NCI-H1048 (cell line): Measurements from ENCODE around the gene TTC7B.

Experiments used
- DNase-seq: peaks from one replicate; lab custom pipeline; 2025; lab: John Stamatoyannopoulos, UW

TTC7B gene

DNA sequence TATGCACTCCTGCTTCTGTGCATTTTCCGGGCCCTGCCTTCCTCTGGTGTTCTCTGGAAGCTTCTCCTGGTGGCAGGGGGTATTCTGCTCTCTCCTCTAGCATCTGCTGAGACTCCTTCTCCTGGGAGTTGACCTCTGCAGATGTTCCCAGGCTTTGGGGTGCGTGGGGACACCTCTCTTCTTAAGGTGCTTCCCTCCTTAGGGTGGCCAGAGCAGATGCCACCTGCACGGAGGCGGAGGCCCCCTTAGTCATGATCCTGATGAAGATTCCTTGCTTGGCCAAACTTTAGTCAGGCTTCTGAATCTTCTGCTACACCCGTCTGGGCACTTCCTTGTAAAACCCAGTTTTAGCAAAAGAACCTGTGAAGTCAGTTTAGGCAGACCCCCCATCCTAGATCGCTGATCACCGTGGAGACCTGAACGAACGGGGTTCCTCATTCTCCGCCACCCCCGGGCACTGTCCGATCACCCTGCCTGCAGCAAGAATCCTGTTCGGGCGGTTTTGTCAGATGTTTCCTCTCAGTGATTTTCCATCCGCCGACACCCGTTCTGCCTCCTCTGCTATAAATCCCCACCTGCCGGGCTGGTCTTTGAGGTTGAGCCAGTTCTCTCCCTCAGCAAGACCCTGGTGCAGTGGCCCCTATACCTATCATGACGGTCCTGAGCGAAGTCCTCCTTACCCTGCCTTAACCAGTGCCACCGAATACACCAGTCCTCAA is 307.5 kb downstream of the TTC7B start:
- DNase-seq, result no peak

DNA sequence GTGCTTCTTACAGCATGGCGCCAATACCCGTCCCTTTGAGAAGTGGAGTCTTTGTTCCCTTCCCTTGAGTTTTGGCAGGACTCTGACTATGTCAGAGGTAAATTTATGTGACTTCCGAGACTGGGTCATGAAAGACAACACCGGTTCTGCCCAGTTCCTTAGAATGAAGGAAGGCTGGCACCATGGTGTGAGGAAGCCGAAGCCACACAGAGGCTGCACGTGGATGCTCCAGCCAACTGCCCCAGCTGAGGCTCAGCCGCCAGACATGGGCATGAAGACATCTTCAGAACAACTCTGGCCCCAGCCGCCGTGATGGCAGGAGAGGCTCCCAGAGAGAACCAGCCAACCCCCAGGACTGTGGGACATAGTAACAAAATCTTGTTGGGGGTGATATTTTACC is 308.2 kb downstream of the TTC7B start:
- no peak for DNase-seq

DNA sequence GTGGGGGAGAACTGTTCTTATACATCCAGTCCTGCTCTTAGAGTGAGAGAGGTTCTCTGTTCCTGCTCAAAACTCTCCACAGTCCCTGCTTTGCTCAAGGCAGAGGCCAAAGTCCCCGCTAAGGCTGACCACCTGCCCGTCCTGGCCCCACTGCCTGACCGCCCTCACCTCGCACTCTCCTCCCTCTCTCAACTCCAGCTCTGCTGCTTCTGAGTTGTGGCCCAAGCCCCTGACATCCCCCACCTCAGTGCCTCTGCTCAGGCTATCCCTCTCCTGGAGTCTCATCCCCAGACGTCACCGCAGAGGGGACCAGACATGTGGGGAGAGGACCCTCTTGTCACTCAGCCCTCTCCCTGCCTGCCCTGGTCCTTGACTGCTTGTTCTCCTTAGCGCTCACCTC is 308.8 kb downstream of the TTC7B start:
- no peak for DNase-seq

DNA sequence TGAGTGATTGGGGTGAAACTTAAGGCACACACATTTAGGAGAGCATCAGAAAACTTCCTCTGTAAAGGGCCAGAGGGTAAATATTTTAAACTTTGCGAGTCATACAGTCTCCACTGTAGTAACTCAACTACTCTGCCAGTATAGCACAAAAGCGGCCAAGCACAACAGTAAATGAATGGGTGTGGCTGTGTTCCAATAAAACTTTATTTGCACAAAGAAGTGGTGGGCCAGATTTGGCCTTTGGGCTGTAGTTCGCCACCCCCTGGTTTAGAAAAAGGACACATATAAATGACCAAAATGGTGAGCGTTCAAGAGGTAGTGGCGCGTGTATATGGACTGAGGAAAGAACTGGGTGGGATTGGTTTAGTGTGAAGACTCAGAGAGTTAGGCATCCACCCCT is 309.5 kb downstream of the TTC7B start:
- DNase-seq, result no peak

DNA sequence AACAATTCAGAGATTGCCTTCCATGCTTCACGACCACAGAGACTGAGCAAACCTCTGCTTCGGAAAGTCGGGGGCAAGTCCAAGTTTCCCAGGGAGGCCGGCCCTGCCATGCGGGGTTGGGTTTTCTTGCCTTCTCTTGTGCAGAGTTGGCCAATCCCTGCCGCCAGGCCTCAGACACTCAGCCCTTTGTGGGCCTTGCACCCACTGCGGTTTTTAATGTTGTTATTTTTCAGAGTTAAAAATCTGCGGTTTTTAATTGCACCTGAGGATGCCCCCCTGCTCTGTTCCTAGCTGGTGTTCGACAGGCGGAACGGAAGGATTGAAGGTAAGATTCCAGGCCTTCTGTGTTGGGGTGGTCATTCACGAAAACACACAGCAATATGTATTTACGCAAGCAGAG is 310.7 kb downstream of the TTC7B start:
- no peak for DNase-seq

DNA sequence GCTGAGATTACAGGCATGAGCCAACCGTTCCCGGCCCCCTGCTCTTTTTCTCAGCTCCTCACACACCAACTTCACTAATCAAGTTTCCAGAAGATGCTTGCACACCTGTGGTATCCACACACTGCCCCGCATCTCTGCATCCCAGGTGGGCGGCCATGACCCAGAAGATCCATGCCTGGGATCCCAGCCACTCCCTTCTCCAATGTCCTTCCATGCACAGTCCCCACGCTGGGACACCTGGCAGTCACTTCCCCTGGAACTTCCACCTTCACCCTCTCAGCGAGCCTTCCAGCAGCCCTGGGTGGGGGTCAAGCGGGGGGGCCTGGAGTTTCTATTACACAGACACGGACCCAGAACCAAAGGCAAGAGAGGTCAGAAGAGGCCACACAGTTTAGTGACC is 311.6 kb downstream of the TTC7B start:
- no peak for DNase-seq

DNA sequence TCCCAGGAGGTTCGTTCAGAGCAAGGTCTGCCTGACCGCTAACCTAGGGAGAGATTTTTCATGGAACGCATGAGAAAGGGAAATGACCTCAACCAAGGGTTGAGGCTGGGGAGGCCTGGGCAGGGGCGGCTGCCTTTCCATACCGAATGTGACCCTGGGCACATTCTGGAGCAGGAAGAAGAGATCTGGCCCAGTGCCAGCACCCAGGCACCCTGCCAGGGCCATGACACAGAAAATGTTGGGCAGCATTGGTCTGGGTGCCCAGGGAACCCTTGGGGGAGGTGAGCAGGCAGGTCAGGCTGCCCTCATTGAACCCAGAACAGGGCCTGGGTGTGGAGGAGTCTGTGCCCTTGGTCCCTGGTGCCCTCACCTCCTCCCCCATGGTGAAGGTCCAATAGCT is 312.6 kb downstream of the TTC7B start:
- DNase-seq, result no peak

DNA sequence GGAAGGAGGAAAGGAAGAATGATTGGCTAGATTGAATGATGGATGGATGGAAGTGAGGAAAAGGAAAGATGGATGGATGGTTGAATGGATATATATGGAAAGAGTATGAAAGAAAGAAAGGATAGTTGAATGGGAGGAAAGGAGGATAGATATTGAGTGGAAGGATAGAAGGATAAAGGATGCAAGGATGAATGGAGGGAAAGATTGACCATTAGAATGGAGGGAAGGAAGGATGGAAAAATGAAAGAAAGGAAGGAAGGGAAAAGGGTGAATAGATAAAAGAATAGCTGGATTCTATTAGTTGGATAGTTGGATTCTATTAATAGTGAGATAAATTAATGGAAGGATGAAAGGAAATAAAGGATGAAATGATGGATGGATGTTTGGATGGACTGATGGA is 313.5 kb downstream of the TTC7B start:
- DNase-seq, result no peak

DNA sequence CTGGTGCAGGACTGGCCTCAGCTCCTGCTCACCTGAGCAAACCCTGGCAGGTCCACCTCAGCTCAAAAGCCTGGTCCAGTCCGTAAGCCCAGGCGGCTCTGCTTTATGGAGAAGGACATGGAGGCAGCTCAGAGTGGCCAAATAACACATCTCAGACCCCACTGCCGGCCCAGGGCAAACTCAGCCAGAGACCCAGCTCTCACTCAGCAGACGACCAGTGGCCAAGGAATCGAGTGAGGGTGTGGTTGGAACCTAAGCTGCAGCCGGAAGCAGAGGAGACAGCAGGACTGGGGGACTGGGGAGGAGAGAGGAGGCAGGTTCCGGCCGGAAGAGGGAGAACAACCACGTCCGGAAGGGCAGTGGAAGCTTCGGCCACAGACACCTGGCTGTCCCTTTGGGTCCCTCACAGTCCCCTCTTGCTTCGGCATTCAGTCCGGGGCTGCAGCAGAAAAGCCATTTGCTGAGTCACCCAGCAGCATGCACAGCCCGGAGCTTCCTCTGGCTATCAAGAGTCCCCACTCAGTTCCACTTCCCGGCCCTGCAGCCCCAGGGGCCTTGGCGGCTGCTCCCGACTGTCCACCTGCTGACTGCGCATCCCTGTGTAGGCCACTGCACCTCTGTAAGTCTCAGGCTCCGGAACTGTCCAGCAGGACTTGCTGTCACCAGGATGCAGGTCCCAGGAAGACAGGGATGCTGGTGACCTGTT is 315.4 kb downstream of the TTC7B start:
- DNase-seq, result no peak

DNA sequence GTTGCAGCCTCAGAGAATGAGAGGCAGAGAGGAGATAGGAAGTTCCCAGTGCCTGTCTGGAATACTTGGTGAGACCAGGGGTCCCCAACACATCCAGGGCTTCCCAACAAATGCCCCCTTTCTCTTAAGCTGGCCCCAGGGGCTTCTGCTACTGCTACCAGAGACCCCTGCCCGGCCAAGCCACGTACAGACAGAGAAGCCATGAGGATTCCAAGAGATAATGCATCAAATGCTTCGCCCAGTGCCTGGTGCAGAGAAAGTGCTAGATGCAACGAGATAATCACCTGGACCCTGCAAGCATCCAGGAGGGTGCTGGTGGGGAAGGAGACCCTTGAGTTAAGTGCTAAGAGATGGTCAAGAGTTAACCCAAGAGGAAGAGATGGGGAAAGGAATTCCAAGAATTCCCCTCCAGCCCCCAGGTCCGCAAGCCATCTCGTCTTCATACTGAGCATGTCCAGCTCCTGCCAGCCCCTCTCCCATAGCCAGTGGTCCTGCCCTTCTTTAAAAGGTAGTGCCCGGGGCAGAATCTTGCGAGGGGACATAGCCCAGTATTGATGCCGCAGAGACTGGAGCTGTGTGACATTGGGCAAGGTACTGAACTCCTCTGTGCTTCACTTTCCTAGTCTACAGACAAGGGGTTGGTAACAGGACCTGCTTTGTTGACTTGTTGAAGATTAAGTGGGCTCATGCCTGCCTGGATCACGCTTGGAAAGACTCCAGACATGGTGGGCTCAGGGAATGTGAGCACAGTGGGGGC is 316.1 kb downstream of the TTC7B start:
- no peak for DNase-seq

DNA sequence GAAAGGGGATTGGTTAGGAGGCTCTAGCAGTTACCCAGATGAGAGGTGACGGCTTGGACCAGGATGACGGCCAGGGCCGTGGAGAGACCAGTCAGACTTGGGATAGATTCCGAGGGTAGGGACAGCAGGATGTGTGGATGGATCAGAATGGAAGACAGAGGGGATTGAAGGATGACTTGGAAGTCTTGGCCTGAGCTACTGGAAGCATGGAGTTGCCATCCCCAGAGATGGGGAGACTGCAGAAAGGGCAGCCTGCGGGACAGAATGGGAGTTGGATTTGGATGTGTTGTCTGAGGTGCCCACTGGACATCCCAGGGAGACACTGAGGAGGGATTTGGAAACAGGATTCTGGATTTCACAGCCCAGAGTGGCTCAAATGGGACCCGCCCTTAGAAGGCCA is 317.1 kb downstream of the TTC7B start:
- no peak for DNase-seq

DNA sequence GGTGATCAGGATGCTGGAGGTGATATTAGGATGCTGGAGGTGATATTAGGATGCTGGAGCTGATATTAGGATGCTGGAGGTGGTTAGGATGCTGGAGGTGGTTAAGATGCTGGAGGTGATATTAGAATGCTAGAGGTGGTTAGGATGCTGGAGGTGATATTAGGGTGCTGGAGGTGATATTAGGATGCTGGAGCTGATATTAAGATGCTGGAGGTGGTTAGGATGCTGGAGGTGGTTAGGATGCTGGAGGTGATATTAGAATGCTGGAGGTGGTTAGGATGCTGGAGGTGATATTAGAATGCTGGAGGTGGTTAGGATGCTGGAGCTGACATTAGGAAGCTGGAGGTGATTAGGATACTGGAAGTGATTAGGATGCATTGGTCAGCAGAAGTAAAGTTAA is 318.0 kb downstream of the TTC7B start:
- no peak for DNase-seq

DNA sequence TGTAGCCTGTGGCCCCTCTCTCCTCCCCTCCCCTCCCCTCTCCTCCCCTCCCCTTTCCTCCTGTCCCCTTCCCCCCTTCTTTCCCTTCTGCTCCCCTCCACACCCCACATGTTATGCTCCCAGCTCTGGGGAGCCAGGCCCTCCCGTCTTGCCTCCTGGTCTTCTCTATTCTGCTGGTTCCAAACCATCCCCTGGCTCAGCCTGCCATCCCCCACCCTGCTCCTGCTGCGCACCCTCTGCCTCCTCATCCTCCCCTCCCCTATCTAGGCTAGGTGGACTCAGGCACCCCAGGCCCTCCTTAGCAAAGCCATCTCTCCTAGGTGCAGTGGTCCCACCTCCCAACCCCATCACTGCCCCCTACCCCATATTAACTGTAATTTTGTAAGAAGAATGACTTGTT is 319.9 kb downstream of the TTC7B start:
- no peak for DNase-seq

DNA sequence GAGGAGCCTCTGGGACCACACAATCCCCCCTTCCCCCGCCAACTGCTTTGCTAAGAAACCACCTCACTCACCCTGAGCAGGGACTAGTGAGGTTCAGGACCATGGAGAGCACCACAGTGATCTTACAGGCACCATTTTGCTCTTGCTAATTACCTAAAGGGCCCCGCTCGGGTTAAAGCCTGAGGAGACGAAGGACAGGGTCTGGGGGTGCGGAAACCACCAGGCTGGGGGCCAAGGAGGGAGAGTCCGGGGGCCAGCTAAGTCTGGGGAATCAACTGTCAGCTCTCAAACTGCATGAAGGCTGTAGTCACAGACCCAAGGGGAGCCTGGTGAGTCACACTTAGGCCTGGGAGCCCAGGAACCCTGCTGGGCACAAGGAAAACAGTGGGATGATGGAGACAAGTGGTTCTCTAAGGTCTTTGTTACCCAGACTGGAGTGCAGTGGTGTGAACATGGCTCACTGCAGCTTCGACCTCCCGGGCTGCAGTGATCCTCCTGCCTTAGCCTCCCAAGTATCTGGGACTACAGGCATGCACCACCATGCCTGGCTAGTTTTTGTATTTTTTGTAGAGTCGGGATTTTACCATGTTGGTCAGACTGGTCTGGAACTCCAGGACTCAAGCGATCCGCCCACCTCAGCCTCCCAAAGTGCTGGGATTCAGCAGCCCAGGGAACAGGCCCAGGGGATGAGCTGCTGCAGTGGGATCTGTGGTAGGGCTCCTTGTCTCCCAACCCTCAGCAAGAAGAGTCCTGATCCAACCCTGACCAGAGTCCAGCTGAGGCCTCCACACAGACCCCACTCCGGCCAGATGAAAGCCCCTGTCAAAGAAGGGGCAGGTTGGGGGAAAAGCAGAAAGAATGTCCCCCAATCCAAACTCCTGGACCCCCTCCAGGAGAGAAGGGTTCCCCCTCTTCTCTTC is 320.6 kb downstream of the TTC7B start:
- DNase-seq, result peak; percentile 29

DNA sequence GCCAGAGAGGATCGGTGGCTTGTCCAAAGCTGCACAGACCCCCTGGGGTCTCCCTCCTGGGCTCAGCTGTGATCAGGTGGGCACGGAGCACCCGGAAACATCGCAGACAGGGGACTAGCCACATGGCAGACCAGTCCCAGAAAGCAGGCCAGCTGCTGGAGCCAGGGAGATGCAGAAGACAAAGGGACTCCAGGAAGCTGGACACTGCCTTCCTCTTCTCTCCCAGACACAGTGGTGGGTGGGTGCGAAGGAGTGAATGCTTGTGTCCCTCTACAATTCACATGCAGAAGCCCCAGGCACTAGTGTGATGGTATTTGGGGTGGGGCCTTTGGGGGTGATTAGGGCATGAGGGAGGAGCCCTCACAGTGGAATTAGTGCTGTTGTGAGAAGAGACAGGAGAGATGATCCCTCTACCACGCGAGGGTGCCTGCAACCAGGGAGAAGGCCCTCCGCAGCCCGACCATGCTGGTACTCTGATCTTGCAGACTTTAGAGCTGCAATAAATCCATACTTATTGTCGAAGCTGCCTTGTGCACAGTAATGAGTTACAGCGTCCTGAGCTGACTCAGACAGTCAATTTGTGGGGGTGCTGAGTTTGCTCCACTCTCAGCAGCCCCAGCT is 324.2 kb downstream of the TTC7B start:
- DNase-seq, result no peak

DNA sequence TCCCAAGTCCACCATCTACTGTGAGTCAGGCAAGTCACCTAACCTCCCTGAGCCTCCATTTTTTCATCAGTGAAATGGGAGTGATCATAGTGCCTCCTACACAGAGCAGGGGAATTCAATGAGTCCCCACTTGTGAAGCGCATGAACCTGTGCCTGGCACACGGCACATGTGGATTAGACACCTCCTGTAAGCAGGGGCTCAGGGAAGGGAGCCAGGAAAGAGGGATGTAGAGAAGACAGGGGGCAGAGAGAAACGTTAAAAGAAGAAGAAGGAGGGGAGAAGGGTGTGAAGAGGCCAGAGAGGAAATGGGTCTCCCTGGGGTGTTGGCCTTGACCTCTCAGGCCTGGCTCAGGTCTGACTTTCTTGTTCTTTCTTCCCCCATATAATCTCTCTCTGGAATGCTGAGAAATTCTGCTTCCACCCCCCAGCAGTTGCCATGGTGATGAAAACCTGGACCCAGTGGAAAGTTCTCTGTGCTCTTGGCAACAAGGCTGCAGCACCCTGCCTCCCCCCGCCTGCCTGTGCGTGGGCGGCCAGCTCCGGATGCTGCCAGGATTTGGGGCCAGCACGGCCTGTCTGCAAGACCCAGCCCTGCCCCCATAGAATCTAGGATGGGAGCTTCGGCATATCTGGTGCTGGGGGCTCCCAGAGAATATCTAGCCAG is 324.9 kb downstream of the TTC7B start:
- DNase-seq, result no peak

DNA sequence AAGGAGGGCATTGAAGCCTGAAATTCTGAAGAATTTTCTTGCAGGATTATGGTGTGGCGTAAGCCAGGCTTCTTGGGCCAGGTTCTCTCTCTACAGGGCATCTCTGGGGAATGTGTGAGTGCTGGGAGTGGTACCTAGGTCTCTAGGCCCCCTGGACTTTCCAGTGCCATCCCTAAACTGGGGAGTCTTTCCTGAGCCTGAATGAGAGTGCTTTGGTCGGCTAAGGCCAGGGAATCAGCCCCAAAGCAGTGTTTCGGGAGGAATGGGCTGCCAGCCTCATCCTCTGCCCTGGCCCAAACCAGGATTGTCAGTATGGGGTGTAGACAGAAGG is 325.5 kb downstream of the TTC7B start:
- DNase-seq, result no peak

DNA sequence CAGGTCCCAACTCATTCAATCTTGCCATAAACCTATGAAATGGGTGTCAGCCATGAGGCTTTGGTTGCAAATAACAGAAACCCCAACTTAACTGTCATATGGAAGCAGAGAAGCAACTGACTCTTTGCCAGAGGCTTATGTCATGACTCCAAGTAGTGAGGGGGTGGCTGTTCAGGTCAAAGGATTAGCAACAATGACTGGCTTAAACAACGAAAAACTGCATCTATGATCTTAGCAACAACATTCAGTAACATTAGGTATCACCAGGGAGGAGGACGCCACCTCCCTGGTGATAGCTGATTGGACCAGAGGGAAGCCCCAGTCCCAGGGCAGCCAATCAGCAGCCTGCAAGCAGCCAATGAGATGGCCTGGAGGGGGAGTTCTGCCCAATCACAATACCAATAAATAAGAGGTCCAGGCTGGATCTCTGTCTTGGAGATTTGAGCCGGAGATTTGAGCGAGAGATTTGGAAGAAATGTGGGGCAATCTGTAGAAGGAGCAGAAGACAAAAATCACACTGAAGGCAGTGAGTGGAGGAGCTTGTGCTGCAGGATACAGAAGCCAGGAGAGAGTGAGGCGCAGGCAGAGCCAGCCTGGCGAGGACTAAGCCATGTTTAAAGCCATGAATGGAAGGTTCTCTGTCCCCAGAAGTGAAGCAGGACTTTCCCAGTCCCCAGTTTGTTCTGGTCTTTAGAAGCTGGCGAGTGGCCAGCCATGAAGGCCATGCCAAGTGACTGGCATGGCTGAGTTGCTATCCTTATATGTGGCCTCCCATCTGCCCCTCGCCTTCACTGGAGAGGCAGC is 326.1 kb downstream of the TTC7B start:
- no peak for DNase-seq

DNA sequence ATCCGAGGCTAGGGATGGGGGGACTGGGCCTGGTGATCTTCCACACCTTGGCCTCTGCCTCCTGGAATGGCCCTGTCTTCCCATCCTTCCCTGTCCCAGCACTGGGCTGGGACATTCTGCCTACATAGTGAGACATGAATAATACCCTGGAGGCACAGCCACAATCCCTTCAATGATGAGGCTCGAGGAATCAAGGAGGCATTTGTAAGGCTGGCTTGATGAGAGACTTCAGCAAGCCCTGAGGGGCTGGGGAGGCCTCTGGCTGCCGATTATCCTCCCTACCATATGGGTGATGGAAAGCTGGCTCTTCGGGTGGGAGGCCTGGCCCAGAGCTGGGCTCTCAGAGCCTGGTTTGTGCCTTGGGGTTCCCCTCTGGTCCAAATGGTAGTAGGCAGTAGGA is 326.9 kb downstream of the TTC7B start:
- no peak for DNase-seq

DNA sequence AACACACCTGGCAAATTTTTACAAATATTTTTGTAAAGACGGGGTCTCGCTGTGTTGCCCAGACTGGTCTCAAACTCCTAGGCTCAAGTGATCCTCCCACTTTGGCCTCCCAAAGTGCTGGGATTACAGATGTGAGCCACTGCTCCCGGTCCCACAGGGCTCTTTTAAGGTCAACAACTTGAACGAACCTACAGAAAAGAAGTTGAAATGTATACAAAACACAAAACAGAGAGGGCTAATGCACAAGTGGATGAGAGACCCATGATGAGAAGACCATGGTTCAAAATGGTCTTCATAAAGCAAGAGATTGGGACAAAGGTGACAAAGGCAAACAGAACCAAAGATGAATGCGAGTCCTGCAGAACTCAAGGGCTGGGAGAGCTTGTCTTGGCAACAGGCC is 328.0 kb downstream of the TTC7B start:
- DNase-seq, result no peak
